T-helper 2 cell treated with Interferon-gamma antibody and Interleukin-4, amounts not matched to agents 5 μg/mL and 100 μg/mL, for 36 hours (primary cell): ENCODE data around the gene CCDC110.
A peak's percentile ranks its signal among the peaks of the same experiment; 100 is the strongest.

Source experiments
- DNase-seq: peaks from one replicate; pipeline ENCODE4 v3.0.0; 2021; ENCODE audit warnings: low spot score
- H3K27ac Mint-ChIP-seq: one replicate; pipeline ENCODE4 v1.8.0; 2021; ENCODE audit warnings: mild to moderate bottlenecking, mixed read lengths
- H3K27me3 Mint-ChIP-seq: one replicate; pipeline ENCODE4 v1.8.0; 2021; ENCODE audit warnings: low read depth, mixed read lengths
- H3K36me3 Mint-ChIP-seq: one replicate; pipeline ENCODE4 v1.8.0; 2021; ENCODE audit warnings: low read depth, mixed read lengths
- H3K4me1 Mint-ChIP-seq: one replicate; pipeline ENCODE4 v1.8.0; 2021; ENCODE audit warnings: low read depth, mixed read lengths
- H3K4me3 Mint-ChIP-seq: one replicate; pipeline ENCODE4 v1.8.0; 2022; ENCODE audit warnings: mild to moderate bottlenecking, moderate library complexity, mixed read lengths
- H3K9me3 Mint-ChIP-seq: one replicate; pipeline ENCODE4 v1.8.0; 2021; ENCODE audit warnings: mixed read lengths

CCDC110 gene

GRCh38 chr4:185502386-185502785 lies 30.9 kb upstream of the CCDC110 start:
- H3K9me3 Mint-ChIP-seq, result no peaks in the 10 kb centered on the region
- peaks cover 5% of the 10 kb centered on the region for H3K27me3 Mint-ChIP-seq
- no peak for DNase-seq
- H3K4me3 Mint-ChIP-seq, result no peak overlapping the region
- H3K4me1 Mint-ChIP-seq, result no peaks in the 10 kb centered on the region
- no peaks in the 10 kb centered on the region for H3K36me3 Mint-ChIP-seq
- no peak overlapping the region for H3K27ac Mint-ChIP-seq

- H3K4me3 Mint-ChIP-seq, result no peak overlapping the region
Measured at GRCh38 chr4:185500576-185500975, 29.0 kb upstream of the CCDC110 start.

GRCh38 chr4:185500035-185500434 lies 28.5 kb upstream of the CCDC110 start:
- Mint-ChIP-seq H3K4me3 (no peak overlapping the region), H3K36me3 (no peaks in the 10 kb centered on the region), H3K4me1 (no peaks in the 10 kb centered on the region), H3K27me3 (peaks cover 5% of the 10 kb centered on the region), H3K9me3 (no peaks in the 10 kb centered on the region), H3K27ac (no peak overlapping the region)
- no peak for DNase-seq

More at GRCh38 chr4:185500576-185500975, 29.0 kb upstream of the CCDC110 start:
- peaks cover 5% of the 10 kb centered on the region for H3K27me3 Mint-ChIP-seq
- H3K36me3 Mint-ChIP-seq, result no peaks in the 10 kb centered on the region
- no peak overlapping the region for H3K27ac Mint-ChIP-seq
- H3K9me3 Mint-ChIP-seq, result no peaks in the 10 kb centered on the region
- no peak for DNase-seq
- H3K4me1 Mint-ChIP-seq, result no peaks in the 10 kb centered on the region

- H3K36me3 Mint-ChIP-seq, result no peaks in the 10 kb centered on the region
- peaks cover 14% of the 10 kb centered on the region for H3K9me3 Mint-ChIP-seq
- peaks cover 9% of the 10 kb centered on the region for H3K27me3 Mint-ChIP-seq
- H3K27ac Mint-ChIP-seq, result no peak overlapping the region
- no peak overlapping the region for H3K4me3 Mint-ChIP-seq
- peaks cover 2% of the 10 kb centered on the region for H3K4me1 Mint-ChIP-seq
- no peak for DNase-seq
Measured at GRCh38 chr4:185488650-185489049, 17.1 kb upstream of the CCDC110 start.

- no peaks in the 10 kb centered on the region for H3K36me3 Mint-ChIP-seq
- H3K27me3 Mint-ChIP-seq, result peaks cover 52% of the 10 kb centered on the region
- H3K9me3 Mint-ChIP-seq, result no peaks in the 10 kb centered on the region
- no peak overlapping the region for H3K4me3 Mint-ChIP-seq
- H3K27ac Mint-ChIP-seq, result no peak overlapping the region
- no peaks in the 10 kb centered on the region for H3K4me1 Mint-ChIP-seq
- DNase-seq, result no peak
Measured at GRCh38 chr4:185481401-185481800, 9.9 kb upstream of the CCDC110 start.

GRCh38 chr4:185480016-185480732 lies 8.6 kb upstream of the CCDC110 start:
- H3K4me1 Mint-ChIP-seq, result no peaks in the 10 kb centered on the region
- H3K9me3 Mint-ChIP-seq, result no peaks in the 10 kb centered on the region
- no peak overlapping the region for H3K27ac Mint-ChIP-seq
- peaks cover 52% of the 10 kb centered on the region for H3K27me3 Mint-ChIP-seq
- H3K36me3 Mint-ChIP-seq, result no peaks in the 10 kb centered on the region
- no peak overlapping the region for H3K4me3 Mint-ChIP-seq
- DNase-seq, result no peak

- H3K4me3 Mint-ChIP-seq, result no peak overlapping the region
- no peaks in the 10 kb centered on the region for H3K36me3 Mint-ChIP-seq
- peaks cover 49% of the 10 kb centered on the region for H3K27me3 Mint-ChIP-seq
- DNase-seq, result no peak
- H3K27ac Mint-ChIP-seq, result no peak overlapping the region
- no peaks in the 10 kb centered on the region for H3K4me1 Mint-ChIP-seq
- H3K9me3 Mint-ChIP-seq, result no peaks in the 10 kb centered on the region
Measured at GRCh38 chr4:185479507-185479971, 8.0 kb upstream of the CCDC110 start.

GRCh38 chr4:185473247-185473646 lies 1.7 kb upstream of the CCDC110 start:
- H3K4me3 Mint-ChIP-seq, result no peak overlapping the region

GRCh38 chr4:185472103-185472542 lies 590 bp upstream of the CCDC110 start:
- Mint-ChIP-seq H3K4me3 (peak overlapping the region; percentile 80), H3K36me3 (no peaks in the 10 kb centered on the region), H3K27me3 (peaks cover 47% of the 10 kb centered on the region), H3K27ac (peak overlapping the region; percentile 12), H3K4me1 (peaks cover 7% of the 10 kb centered on the region), H3K9me3 (no peaks in the 10 kb centered on the region)
- no peak for DNase-seq

More at GRCh38 chr4:185473247-185473646, 1.7 kb upstream of the CCDC110 start:
- no peaks in the 10 kb centered on the region for H3K36me3 Mint-ChIP-seq
- H3K9me3 Mint-ChIP-seq, result no peaks in the 10 kb centered on the region
- no peak overlapping the region for H3K27ac Mint-ChIP-seq
- H3K4me1 Mint-ChIP-seq, result peaks cover 7% of the 10 kb centered on the region
- no peak for DNase-seq
- H3K27me3 Mint-ChIP-seq, result peaks cover 50% of the 10 kb centered on the region

GRCh38 chr4:185470501-185471195 lies 885 bp downstream of the CCDC110 start:
- H3K27me3 Mint-ChIP-seq, result peaks cover 56% of the 10 kb centered on the region
- peaks cover 1% of the 10 kb centered on the region for H3K36me3 Mint-ChIP-seq
- peaks cover 7% of the 10 kb centered on the region for H3K4me1 Mint-ChIP-seq
- no peak overlapping the region for H3K27ac Mint-ChIP-seq
- no peaks in the 10 kb centered on the region for H3K9me3 Mint-ChIP-seq
- DNase-seq, result peak; percentile 14
- peak overlapping the region; percentile 80 for H3K4me3 Mint-ChIP-seq

- H3K36me3 Mint-ChIP-seq, result peaks cover 1% of the 10 kb centered on the region
- no peak for DNase-seq
- peaks cover 64% of the 10 kb centered on the region for H3K27me3 Mint-ChIP-seq
- no peak overlapping the region for H3K27ac Mint-ChIP-seq
- no peaks in the 10 kb centered on the region for H3K9me3 Mint-ChIP-seq
- peaks cover 7% of the 10 kb centered on the region for H3K4me1 Mint-ChIP-seq
- no peak overlapping the region for H3K4me3 Mint-ChIP-seq
Measured at GRCh38 chr4:185469580-185470154, 1.9 kb downstream of the CCDC110 start.

GRCh38 chr4:185468999-185469398 lies 2.5 kb downstream of the CCDC110 start:
- Mint-ChIP-seq H3K9me3 (no peaks in the 10 kb centered on the region), H3K27ac (no peak overlapping the region), H3K27me3 (peaks cover 66% of the 10 kb centered on the region), H3K4me1 (peaks cover 7% of the 10 kb centered on the region), H3K4me3 (no peak overlapping the region), H3K36me3 (peaks cover 1% of the 10 kb centered on the region)
- no peak for DNase-seq

- no peak for DNase-seq
- H3K9me3 Mint-ChIP-seq, result no peaks in the 10 kb centered on the region
- no peak overlapping the region for H3K4me3 Mint-ChIP-seq
- H3K36me3 Mint-ChIP-seq, result peaks cover 1% of the 10 kb centered on the region
- peaks cover 58% of the 10 kb centered on the region for H3K27me3 Mint-ChIP-seq
- H3K27ac Mint-ChIP-seq, result no peak overlapping the region
- peaks cover 7% of the 10 kb centered on the region for H3K4me1 Mint-ChIP-seq
Measured at GRCh38 chr4:185467991-185468390, 3.5 kb downstream of the CCDC110 start.

GRCh38 chr4:185467101-185467500 lies 4.4 kb downstream of the CCDC110 start:
- Mint-ChIP-seq H3K4me1 (peaks cover 6% of the 10 kb centered on the region), H3K27me3 (peaks cover 54% of the 10 kb centered on the region), H3K27ac (no peak overlapping the region), H3K36me3 (peaks cover 1% of the 10 kb centered on the region), H3K4me3 (no peak overlapping the region), H3K9me3 (no peaks in the 10 kb centered on the region)
- DNase-seq, result no peak
